ENCODE data around the gene ARL16. TPM values are rescaled to one million over a fixed set of nuclear protein-coding genes. Genes with fewer than 3 reads are reported as not detected.

Gene ARL16
- total RNA-seq, result 19.5 TPM
- long read RNA-seq, transcript ARL16-204 (5 exons, 1,526 nt), result major isoform, 7 of 25 reads
- long read RNA-seq, transcript ARL16-201 (5 exons, 1,227 nt), result minor isoform, 5 of 25 reads
- long read RNA-seq, partial matches to known transcripts, result 3 of 25 reads
- long read RNA-seq, other reads (novel, unspliced or antisense), result 4 of 25 reads

- H3K4me3 ChIP-seq, result peak within 1 kb of the TSS; percentile 91
- no peak for TF ChIP-seq CTCF (IDR thresholded peaks at IDR 0.05)
- ATAC-seq (peak; percentile 98), DNase-seq (peak; percentile 98)
- no peaks in the 10 kb centered on the region for H3K9me3 ChIP-seq
- peaks cover 27% of the 10 kb centered on the region for H3K4me1 ChIP-seq
- no peaks in the 10 kb centered on the region for H3K27me3 ChIP-seq
- H3K36me3 ChIP-seq, result peaks cover 36% of the 10 kb centered on the region
- intact Hi-C loops (cut with DNase I), result no loop called here
- peak within 1 kb of the TSS; percentile 88 for H3K27ac ChIP-seq
These were observed at the start of gene ARL16, which contains the start of gene HGS for GRCh38 chr17:81683584-81684441. TSS of gene ARL16 (minus strand) at chr17:81683797. CDS start at chr17:81683753, 44 bp downstream. TSS of gene HGS (plus strand) at chr17:81684011. CDS start at chr17:81684067, 56 bp downstream.

GRCh38 chr17:81727324-81728031, 43.9 kb upstream of the ARL16 start:
- DNase-seq, result peak; percentile 63
- no peak overlapping the region for H3K4me3 ChIP-seq
- H3K27me3 ChIP-seq, result peaks cover 4% of the 10 kb centered on the region
- H3K9me3 ChIP-seq, result no peaks in the 10 kb centered on the region
- intact Hi-C loops (cut with DNase I), result no loop called here
- H3K36me3 ChIP-seq, result no peaks in the 10 kb centered on the region
- H3K4me1 ChIP-seq, result peaks cover under 1% of the 10 kb centered on the region
- H3K27ac ChIP-seq, result no peak overlapping the region
- TF ChIP-seq CTCF (IDR thresholded peaks at IDR 0.05), result no peak
- ATAC-seq, result no peak

- H3K36me3 ChIP-seq, result no peaks in the 10 kb centered on the region
- no peak for TF ChIP-seq CTCF (IDR thresholded peaks at IDR 0.05)
- peaks cover 4% of the 10 kb centered on the region for H3K27me3 ChIP-seq
- intact Hi-C loops (cut with DNase I), result no loop called here
- H3K9me3 ChIP-seq, result no peaks in the 10 kb centered on the region
- H3K4me3 ChIP-seq, result no peak overlapping the region
- peak; percentile 64 for ATAC-seq
- DNase-seq, result peak; percentile 68
- H3K4me1 ChIP-seq, result peaks cover 7% of the 10 kb centered on the region
- no peak overlapping the region for H3K27ac ChIP-seq
These were observed 42.4 kb upstream of the ARL16 start for GRCh38 chr17:81726004-81726403.

GRCh38 chr17:81725439-81725838, 41.8 kb upstream of the ARL16 start:
- Histone ChIP-seq H3K4me3 (no peak overlapping the region), H3K4me1 (peaks cover 7% of the 10 kb centered on the region), H3K36me3 (no peaks in the 10 kb centered on the region), H3K27ac (no peak overlapping the region), H3K9me3 (no peaks in the 10 kb centered on the region), H3K27me3 (peaks cover 1% of the 10 kb centered on the region)
- ATAC-seq (no peak), DNase-seq (no peak)
- no peak for TF ChIP-seq CTCF (IDR thresholded peaks at IDR 0.05)
- intact Hi-C loops (cut with DNase I), result no loop called here

GRCh38 chr17:81723651-81724209, 40.1 kb upstream of the ARL16 start:
- ATAC-seq (no peak), DNase-seq (no peak)
- Histone ChIP-seq H3K9me3 (no peaks in the 10 kb centered on the region), H3K4me1 (peaks cover 7% of the 10 kb centered on the region), H3K36me3 (no peaks in the 10 kb centered on the region), H3K27me3 (no peaks in the 10 kb centered on the region), H3K27ac (no peak overlapping the region), H3K4me3 (no peak overlapping the region)
- TF ChIP-seq CTCF (IDR thresholded peaks at IDR 0.05), result no peak
- intact Hi-C loops (cut with DNase I), result no loop called here

Measured in upper lobe of right lung (tissue), 1 donor.